Peyer's patch (tissue), 4 donors: ENCODE data around the gene B4GALT1. TPM values are rescaled to one million over a fixed set of nuclear protein-coding genes. Genes with fewer than 3 reads are reported as not detected.

Experiments
- DNase-seq, 3 donors: peaks; one replicate each; pipeline ENCODE4 v3.0.0-alpha.2; 2017 to 2019
- H3K27ac ChIP-seq, 4 donors: fragments of 200-600 bp; sonication (generic); one replicate each; pipeline ENCODE4 v1.5.1; 2016 to 2019
- H3K27me3 ChIP-seq, 2 donors: fragments of 200-600 bp; sonication (generic); one replicate each; pipeline ENCODE4 v1.5.1; 2019
- H3K36me3 ChIP-seq, 3 donors: fragments of 200-600 bp; sonication (generic); one replicate each; pipeline ENCODE4 v1.5.1; 2016 to 2019
- H3K4me1 ChIP-seq, 4 donors: fragments of 200-600 bp; sonication (generic); one replicate each; pipeline ENCODE4 v1.5.1; 2016 to 2019
- H3K4me3 ChIP-seq, 4 donors: fragments of 200-600 bp; sonication (generic); 1 replicate in 3 of 4; 2 replicates in 1 of 4; pipeline ENCODE4 v1.5.1; 2016 to 2019; ENCODE audit warnings: mild to moderate bottlenecking in 1 of 4
- H3K9me3 ChIP-seq, 4 donors: fragments of 200-600 bp; sonication (generic); one replicate each; pipeline ENCODE4 v1.5.1; 2016 to 2019; ENCODE audit warnings: mild to moderate bottlenecking in 1 of 4
- CTCF ChIP-seq, 6 experiments: fragments of 450-650 bp in 4 of 6; fragments of 200-600 bp in 2 of 6; sonication (generic) in 1 of 6; IDR thresholded peaks; one replicate each; pipeline ENCODE4 v1.5.1; 2017 to 2019; ENCODE audit warnings: antibody characterized with exemption in 6 of 6, mild to moderate bottlenecking in 3 of 6, moderate library complexity in 1 of 6
- POLR2A ChIP-seq, 2 donors: fragments of 450-650 bp; IDR thresholded peaks; one replicate each; pipeline ENCODE4 v1.5.1; 2017; ENCODE audit warnings: antibody characterized with exemption in 2 of 2, mild to moderate bottlenecking in 2 of 2, moderate library complexity in 2 of 2
- total RNA-seq, 4 donors: library from RNA; depleted of rRNA; stranded (reverse); fragments of >200 nt; gene quantifications; one replicate each; pipeline ENCODE4 v1.1.0, GENCODE V29; 2016

B4GALT1 gene
- total RNA-seq, 4 donors from 2014 or later, result 26.4 to 65.3 (median 44.1) TPM

GRCh38 chr9:33192493-33193255 is 25.5 kb upstream of the B4GALT1 start:
- Histone ChIP-seq H3K4me1 (no peaks in the 10 kb centered on the region), H3K4me3 (no peak overlapping the region), H3K27ac (no peak overlapping the region), H3K9me3 (no peaks in the 10 kb centered on the region), H3K27me3 (no peaks in the 10 kb centered on the region), H3K36me3 (no peaks in the 10 kb centered on the region)
- DNase-seq, result no peak
- TF ChIP-seq POLR2A (IDR thresholded peaks at IDR 0.05) (no peak), CTCF (IDR thresholded peaks at IDR 0.05) (no peak)

GRCh38 chr9:33190021-33190705 is 23.0 kb upstream of the B4GALT1 start:
- Histone ChIP-seq H3K27ac (peak overlapping the region in 1 of 4 donors; percentile 34), H3K9me3 (no peaks in the 10 kb centered on the region), H3K27me3 (no peaks in the 10 kb centered on the region), H3K36me3 (no peaks in the 10 kb centered on the region), H3K4me1 (peaks cover 0 to 8% (median 0%) of the 10 kb centered on the region in 4 donors), H3K4me3 (no peak overlapping the region)
- TF ChIP-seq POLR2A (IDR thresholded peaks at IDR 0.05) (no peak), CTCF (IDR thresholded peaks at IDR 0.05) (no peak)
- no peak for DNase-seq

- H3K4me3 ChIP-seq, result no peak overlapping the region
- H3K27ac ChIP-seq, result no peak overlapping the region
- TF ChIP-seq POLR2A (IDR thresholded peaks at IDR 0.05) (no peak), CTCF (IDR thresholded peaks at IDR 0.05) (no peak)
- no peaks in the 10 kb centered on the region for H3K9me3 ChIP-seq
- H3K27me3 ChIP-seq, result no peaks in the 10 kb centered on the region
- DNase-seq, result no peak
- peaks cover 0 to 8% (median 0%) of the 10 kb centered on the region in 4 donors for H3K4me1 ChIP-seq
- no peaks in the 10 kb centered on the region for H3K36me3 ChIP-seq
These were observed 22.2 kb upstream of the B4GALT1 start for GRCh38 chr9:33189331-33189791.

GRCh38 chr9:33188711-33189110 is 21.6 kb upstream of the B4GALT1 start:
- Histone ChIP-seq H3K27me3 (no peaks in the 10 kb centered on the region), H3K9me3 (no peaks in the 10 kb centered on the region), H3K4me3 (no peak overlapping the region), H3K36me3 (no peaks in the 10 kb centered on the region), H3K4me1 (peaks cover 0 to 8% (median 0%) of the 10 kb centered on the region in 4 donors), H3K27ac (no peak overlapping the region)
- no peak for DNase-seq
- TF ChIP-seq POLR2A (IDR thresholded peaks at IDR 0.05), result no peak
- TF ChIP-seq CTCF (IDR thresholded peaks at IDR 0.05), result no peak

- H3K27ac ChIP-seq, result no peak overlapping the region
- no peak overlapping the region for H3K4me3 ChIP-seq
- H3K4me1 ChIP-seq, result peaks cover 0 to 8% (median 0%) of the 10 kb centered on the region in 4 donors
- H3K27me3 ChIP-seq, result no peaks in the 10 kb centered on the region
- no peak for DNase-seq
- H3K36me3 ChIP-seq, result no peaks in the 10 kb centered on the region
- TF ChIP-seq CTCF (IDR thresholded peaks at IDR 0.05) (no peak), POLR2A (IDR thresholded peaks at IDR 0.05) (no peak)
- no peaks in the 10 kb centered on the region for H3K9me3 ChIP-seq
These were observed 20.5 kb upstream of the B4GALT1 start for GRCh38 chr9:33187519-33188218.
